ENCODE results near the gene ATP6V0A4. TPM values are rescaled to one million over a fixed set of nuclear protein-coding genes. Genes with fewer than 3 reads are reported as not detected.
A peak's percentile ranks its signal among the peaks of the same experiment; 100 is the strongest.

Gene ATP6V0A4
- total RNA-seq, 1 donor from 2014 or later, result 0.50 TPM

GRCh38 chr7:138666385-138666784 is 131.6 kb downstream of the ATP6V0A4 start:
- H3K27ac Mint-ChIP-seq, result peak overlapping the region; percentile 66
- H3K4me1 Mint-ChIP-seq (ENCODE audit: low read depth), result peaks cover 49% of the 10 kb centered on the region
- no peaks in the 10 kb centered on the region for H3K27me3 Mint-ChIP-seq
- peaks cover 8% of the 10 kb centered on the region for H3K9me3 Mint-ChIP-seq (ENCODE audit: low read depth)
- H3K4me3 Mint-ChIP-seq (ENCODE audit: low read depth), result peak overlapping the region; percentile 18
- TF ChIP-seq CTCF (IDR thresholded peaks at IDR 0.05; ENCODE audit: unreplicated experiment), result no peak
- peaks cover 1% of the 10 kb centered on the region for H3K36me3 Mint-ChIP-seq (ENCODE audit: insufficient read depth)
- DNase-seq (ENCODE audit: low spot score, unreplicated experiment), result no peak

- peaks cover 55% of the 10 kb centered on the region for H3K4me1 Mint-ChIP-seq (ENCODE audit: low read depth)
- DNase-seq (ENCODE audit: low spot score, unreplicated experiment), result no peak
- H3K27ac Mint-ChIP-seq, result peak overlapping the region; percentile 66
- peaks cover 1% of the 10 kb centered on the region for H3K36me3 Mint-ChIP-seq (ENCODE audit: insufficient read depth)
- peaks cover 8% of the 10 kb centered on the region for H3K9me3 Mint-ChIP-seq (ENCODE audit: low read depth)
- no peaks in the 10 kb centered on the region for H3K27me3 Mint-ChIP-seq
- TF ChIP-seq CTCF (IDR thresholded peaks at IDR 0.05; ENCODE audit: unreplicated experiment), result no peak
- peak overlapping the region; percentile 65 for H3K4me3 Mint-ChIP-seq (ENCODE audit: low read depth)
Measured at GRCh38 chr7:138665669-138666140, 132.3 kb downstream of the ATP6V0A4 start.

GRCh38 chr7:138665249-138665648 is 132.7 kb downstream of the ATP6V0A4 start:
- DNase-seq (ENCODE audit: low spot score, unreplicated experiment), result no peak
- Mint-ChIP-seq H3K9me3 (ENCODE audit: low read depth) (peaks cover 5% of the 10 kb centered on the region), H3K27me3 (no peaks in the 10 kb centered on the region), H3K4me1 (ENCODE audit: low read depth) (peaks cover 57% of the 10 kb centered on the region), H3K4me3 (ENCODE audit: low read depth) (peak overlapping the region; percentile 65), H3K27ac (peak overlapping the region; percentile 66), H3K36me3 (ENCODE audit: insufficient read depth) (peaks cover 1% of the 10 kb centered on the region)
- TF ChIP-seq CTCF (IDR thresholded peaks at IDR 0.05; ENCODE audit: unreplicated experiment), result no peak

GRCh38 chr7:138663725-138664710 is 134.0 kb downstream of the ATP6V0A4 start:
- peaks cover 58% of the 10 kb centered on the region for H3K4me1 Mint-ChIP-seq (ENCODE audit: low read depth)
- peaks cover 1% of the 10 kb centered on the region for H3K36me3 Mint-ChIP-seq (ENCODE audit: insufficient read depth)
- peak overlapping the region; percentile 96 for H3K27ac Mint-ChIP-seq
- H3K4me3 Mint-ChIP-seq (ENCODE audit: low read depth), result peak overlapping the region; percentile 79
- DNase-seq (ENCODE audit: low spot score, unreplicated experiment), result no peak
- no peak for TF ChIP-seq CTCF (IDR thresholded peaks at IDR 0.05; ENCODE audit: unreplicated experiment)
- peaks cover 5% of the 10 kb centered on the region for H3K9me3 Mint-ChIP-seq (ENCODE audit: low read depth)
- H3K27me3 Mint-ChIP-seq, result no peaks in the 10 kb centered on the region

- Mint-ChIP-seq H3K36me3 (ENCODE audit: insufficient read depth) (no peaks in the 10 kb centered on the region), H3K4me3 (ENCODE audit: low read depth) (peak overlapping the region; percentile 24), H3K27me3 (no peaks in the 10 kb centered on the region), H3K9me3 (ENCODE audit: low read depth) (peaks cover 2% of the 10 kb centered on the region), H3K27ac (peak overlapping the region; percentile 96), H3K4me1 (ENCODE audit: low read depth) (peaks cover 57% of the 10 kb centered on the region)
- no peak for DNase-seq (ENCODE audit: low spot score, unreplicated experiment)
- TF ChIP-seq CTCF (IDR thresholded peaks at IDR 0.05; ENCODE audit: unreplicated experiment), result no peak
Measured at GRCh38 chr7:138662991-138663320, 135.0 kb downstream of the ATP6V0A4 start.

Measured in progenitor cell of endocrine pancreas (in vitro differentiated cells).